Neural progenitor cell (in vitro differentiated cells): Measurements from ENCODE around the gene RALY.

Source experiments
- EZH2 ChIP-seq: fragments of 200-600 bp; sonication (generic); IDR thresholded peaks from 2 replicates; pipeline ENCODE4 v1.6.1; 2017; ENCODE audit warnings: antibody characterized with exemption, mild to moderate bottlenecking, moderate library complexity
- TF ChIP-seq, protein P1 (sequence below): fragments of 200-600 bp; sonication (generic); IDR thresholded peaks from 2 replicates; pipeline ENCODE4 v1.5.1; 2017; ENCODE audit warnings: antibody characterized with exemption, mild to moderate bottlenecking

DNA sequence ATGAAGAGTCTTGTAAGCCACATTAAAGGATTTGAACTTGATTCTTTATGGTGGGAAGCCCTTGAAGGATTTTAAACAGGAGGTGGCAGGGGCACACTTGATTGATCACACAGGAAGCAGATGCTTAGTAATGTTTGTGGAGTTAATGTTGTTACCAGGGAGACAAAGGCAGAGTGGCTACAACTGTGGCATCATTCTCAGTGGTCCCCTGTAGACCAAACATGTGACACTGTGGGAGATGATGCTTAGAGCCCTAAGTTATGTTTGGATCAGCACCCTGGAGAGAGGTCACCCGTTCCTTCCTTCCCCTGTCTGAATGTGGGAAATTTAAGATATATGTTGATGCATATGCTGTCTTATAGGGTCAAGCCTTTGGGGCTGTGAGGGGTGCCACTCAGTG is 65.1 kb downstream of the RALY start:
- TF ChIP-seq, protein P1, sequence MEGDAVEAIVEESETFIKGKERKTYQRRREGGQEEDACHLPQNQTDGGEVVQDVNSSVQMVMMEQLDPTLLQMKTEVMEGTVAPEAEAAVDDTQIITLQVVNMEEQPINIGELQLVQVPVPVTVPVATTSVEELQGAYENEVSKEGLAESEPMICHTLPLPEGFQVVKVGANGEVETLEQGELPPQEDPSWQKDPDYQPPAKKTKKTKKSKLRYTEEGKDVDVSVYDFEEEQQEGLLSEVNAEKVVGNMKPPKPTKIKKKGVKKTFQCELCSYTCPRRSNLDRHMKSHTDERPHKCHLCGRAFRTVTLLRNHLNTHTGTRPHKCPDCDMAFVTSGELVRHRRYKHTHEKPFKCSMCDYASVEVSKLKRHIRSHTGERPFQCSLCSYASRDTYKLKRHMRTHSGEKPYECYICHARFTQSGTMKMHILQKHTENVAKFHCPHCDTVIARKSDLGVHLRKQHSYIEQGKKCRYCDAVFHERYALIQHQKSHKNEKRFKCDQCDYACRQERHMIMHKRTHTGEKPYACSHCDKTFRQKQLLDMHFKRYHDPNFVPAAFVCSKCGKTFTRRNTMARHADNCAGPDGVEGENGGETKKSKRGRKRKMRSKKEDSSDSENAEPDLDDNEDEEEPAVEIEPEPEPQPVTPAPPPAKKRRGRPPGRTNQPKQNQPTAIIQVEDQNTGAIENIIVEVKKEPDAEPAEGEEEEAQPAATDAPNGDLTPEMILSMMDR, result no peak
- TF ChIP-seq EZH2, result no peak
